Trophoblast cell (in vitro differentiated cells and primary cell): ENCODE data around the gene BPIFB3.
"Not testable (repeated sequence)": the region's sequence is repeated elsewhere in the genome, so short reads cannot be mapped to it uniquely, and the experiment has no call there.

ENCODE experiments used
- DNase-seq, 2 donors: peaks; one replicate each; pipeline ENCODE4 v3.0.0-alpha.2; 2016
- H2AFZ ChIP-seq: 2 replicates; pipeline ENCODE4 v1.6.1; 2013; ENCODE audit warnings: low read length, moderate library complexity, mild to moderate bottlenecking; ENCODE audit not compliant: insufficient read depth, poor library complexity
- H2AK5ac ChIP-seq: 2 replicates; pipeline ENCODE4 v1.6.1; 2013; ENCODE audit warnings: mild to moderate bottlenecking, low read length
- H2BK120ac ChIP-seq: 2 replicates; pipeline ENCODE4 v1.6.1; 2013; ENCODE audit warnings: low read length, mild to moderate bottlenecking, moderate library complexity; ENCODE audit not compliant: insufficient read depth, poor library complexity
- H2BK12ac ChIP-seq: 2 replicates; pipeline ENCODE4 v1.6.1; 2013; ENCODE audit warnings: mild to moderate bottlenecking, low read length, moderate library complexity
- H2BK5ac ChIP-seq: 2 replicates; pipeline ENCODE4 v1.6.1; 2013; ENCODE audit warnings: low read length, low read depth, moderate library complexity, mild to moderate bottlenecking; ENCODE audit not compliant: poor library complexity
- H3K14ac ChIP-seq: 2 replicates; pipeline ENCODE4 v1.6.1; 2013; ENCODE audit warnings: mild to moderate bottlenecking, low read length
- H3K18ac ChIP-seq: 2 replicates; pipeline ENCODE4 v1.6.1; 2013; ENCODE audit warnings: mild to moderate bottlenecking, low read length
- H3K23ac ChIP-seq: 2 replicates; pipeline ENCODE4 v1.6.1; 2013; ENCODE audit warnings: low read length
- H3K27ac ChIP-seq: 2 replicates; pipeline ENCODE4 v1.5.1; 2013; ENCODE audit warnings: low read depth, mild to moderate bottlenecking, inconsistent platforms, low read length, moderate library complexity
- H3K27me3 ChIP-seq: 2 replicates; pipeline ENCODE4 v1.6.1; 2013; ENCODE audit warnings: inconsistent platforms, mild to moderate bottlenecking, low read length, moderate library complexity; ENCODE audit not compliant: insufficient read depth
- H3K36me3 ChIP-seq, 2 experiments: 1 replicate in 1 of 2; 2 replicates in 1 of 2; pipeline ENCODE4 v1.6.1; 2013; ENCODE audit warnings: low read length in 2 of 2, mild to moderate bottlenecking in 2 of 2, moderate library complexity in 1 of 2; ENCODE audit not compliant: insufficient read depth in 2 of 2, control insufficient read depth in 1 of 2
- H3K4ac ChIP-seq: 2 replicates; pipeline ENCODE4 v1.6.1; 2013; ENCODE audit warnings: low read depth, mild to moderate bottlenecking, low read length, moderate library complexity
- H3K4me1 ChIP-seq, 2 experiments: 1 replicate in 1 of 2; 2 replicates in 1 of 2; pipeline ENCODE4 v1.6.1; 2013; ENCODE audit warnings: low read length in 2 of 2, mild to moderate bottlenecking in 2 of 2, moderate library complexity in 1 of 2; ENCODE audit not compliant: insufficient read depth in 2 of 2, control insufficient read depth in 1 of 2
- H3K4me2 ChIP-seq: 2 replicates; pipeline ENCODE4 v1.6.1; 2013; ENCODE audit warnings: inconsistent platforms, mild to moderate bottlenecking, low read length, moderate library complexity
- H3K4me3 ChIP-seq: 2 replicates; pipeline ENCODE4 v1.5.1; 2013; ENCODE audit warnings: mild to moderate bottlenecking, low read depth, low read length, inconsistent platforms
- H3K79me1 ChIP-seq: one replicate; pipeline ENCODE4 v1.6.1; 2013; ENCODE audit warnings: low read length
- H3K79me2 ChIP-seq: 2 replicates; pipeline ENCODE4 v1.6.1; 2013; ENCODE audit warnings: low read length, mild to moderate bottlenecking; ENCODE audit not compliant: control insufficient read depth, insufficient read depth, poor library complexity
- H3K9ac ChIP-seq: 2 replicates; pipeline ENCODE4 v1.6.1; 2013; ENCODE audit warnings: mild to moderate bottlenecking, low read length
- H3K9me3 ChIP-seq: 2 replicates; pipeline ENCODE4 v1.6.1; 2013; ENCODE audit warnings: low read depth, mild to moderate bottlenecking, control low read depth, inconsistent platforms, low read length; ENCODE audit not compliant: insufficient read depth
- H4K12ac ChIP-seq: 2 replicates; pipeline ENCODE4 v1.6.1; 2013; ENCODE audit warnings: low read depth, mild to moderate bottlenecking, low read length, moderate library complexity
- H4K8ac ChIP-seq: 2 replicates; pipeline ENCODE4 v1.6.1; 2013; ENCODE audit warnings: low read depth, mild to moderate bottlenecking, low read length, moderate library complexity
- H4K91ac ChIP-seq: one replicate; pipeline ENCODE4 v1.6.1; 2013; ENCODE audit warnings: low read depth, mild to moderate bottlenecking, low read length, moderate library complexity
- WGBS: extraction: QIAGEN DNeasy Blood & Tissue Kit; methylation state at CpG from one replicate; pipeline ENCODE4 v1.1.7; 2013; ENCODE audit warnings: missing lambda C conversion rate; ENCODE audit not compliant: insufficient read length, insufficient coverage; ENCODE audit errors: extremely low coverage; 5-methylcytosine and 5-hydroxymethylcytosine counted together

BPIFB3 gene

GRCh38 chr20:33093074-33093473 is 39.4 kb downstream of the BPIFB3 start:
- Histone ChIP-seq H3K36me3 (no peaks in the 10 kb centered on the region), H3K4ac (no peak overlapping the region), H2AK5ac (no peak overlapping the region), H3K79me1 (no peaks in the 10 kb centered on the region), H2AFZ (no peak overlapping the region), H4K12ac (no peak overlapping the region), H2BK12ac (no peak overlapping the region), H3K9ac (no peak overlapping the region), H3K14ac (no peak overlapping the region), H3K79me2 (no peaks in the 10 kb centered on the region), H2BK120ac (no peak overlapping the region), H2BK5ac (no peak overlapping the region), H4K91ac (no peak overlapping the region), H3K4me1 (no peaks in the 10 kb centered on the region), H3K23ac (no peak overlapping the region), H3K27ac (no peak overlapping the region), H3K4me2 (no peak overlapping the region), H3K9me3 (peaks cover 3% of the 10 kb centered on the region), H3K27me3 (no peaks in the 10 kb centered on the region), H4K8ac (no peak overlapping the region), H3K18ac (no peak overlapping the region), H3K4me3 (no peak overlapping the region)
- WGBS: 100% methylated on average over 1 of the region's 1 CpG
- no peak for DNase-seq

GRCh38 chr20:33093582-33093981 is 39.9 kb downstream of the BPIFB3 start:
- Histone ChIP-seq H3K18ac (no peak overlapping the region), H4K8ac (no peak overlapping the region), H3K9me3 (peaks cover 3% of the 10 kb centered on the region), H2BK12ac (no peak overlapping the region), H3K36me3 (no peaks in the 10 kb centered on the region), H3K23ac (no peak overlapping the region), H3K9ac (no peak overlapping the region), H3K4ac (no peak overlapping the region), H3K4me2 (no peak overlapping the region), H3K79me2 (no peaks in the 10 kb centered on the region), H3K27ac (no peak overlapping the region), H3K4me3 (no peak overlapping the region), H3K4me1 (no peaks in the 10 kb centered on the region), H3K27me3 (no peaks in the 10 kb centered on the region), H2AK5ac (no peak overlapping the region), H2BK5ac (no peak overlapping the region), H2AFZ (no peak overlapping the region), H3K79me1 (no peaks in the 10 kb centered on the region), H4K12ac (no peak overlapping the region), H2BK120ac (no peak overlapping the region), H4K91ac (no peak overlapping the region), H3K14ac (no peak overlapping the region)
- DNase-seq: no peak
- WGBS: 100% methylated on average over 1 of the region's 1 CpG

DNA sequence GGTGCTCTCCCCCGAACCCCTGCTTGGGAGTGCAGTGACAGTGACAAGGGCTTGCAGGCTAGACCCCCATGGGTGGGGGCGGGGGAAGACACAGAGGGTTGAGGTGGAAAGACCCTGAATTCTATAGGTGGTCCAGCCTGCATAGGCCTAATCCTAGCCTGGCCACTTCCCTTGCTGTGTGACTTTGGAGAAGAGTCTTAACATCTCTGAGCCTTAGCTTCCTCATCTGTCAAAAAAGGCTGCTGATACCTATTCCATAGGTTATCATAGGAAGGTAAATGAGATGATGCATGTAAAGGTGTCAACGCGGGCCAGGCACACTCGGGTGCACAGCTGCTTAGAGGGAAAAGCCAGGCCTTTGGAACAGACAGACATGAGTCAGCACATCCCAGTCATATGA is 41.5 kb downstream of the BPIFB3 start:
- no peak for DNase-seq
- Histone ChIP-seq H2AK5ac (no peak overlapping the region), H3K4ac (no peak overlapping the region), H4K12ac (no peak overlapping the region), H3K36me3 (no peaks in the 10 kb centered on the region), H2BK120ac (no peak overlapping the region), H3K27ac (no peak overlapping the region), H4K8ac (no peak overlapping the region), H2BK5ac (no peak overlapping the region), H3K23ac (no peak overlapping the region), H3K27me3 (no peaks in the 10 kb centered on the region), H3K4me2 (no peak overlapping the region), H3K4me3 (no peak overlapping the region), H3K14ac (no peak overlapping the region), H2AFZ (no peak overlapping the region), H3K18ac (no peak overlapping the region), H3K79me1 (no peaks in the 10 kb centered on the region), H3K9me3 (peaks cover 3% of the 10 kb centered on the region), H3K79me2 (no peaks in the 10 kb centered on the region), H4K91ac (no peak overlapping the region), H2BK12ac (no peak overlapping the region), H3K9ac (no peak overlapping the region), H3K4me1 (no peaks in the 10 kb centered on the region)
- WGBS: no CpG with 5 or more reads among the region's 5 CpGs

DNA sequence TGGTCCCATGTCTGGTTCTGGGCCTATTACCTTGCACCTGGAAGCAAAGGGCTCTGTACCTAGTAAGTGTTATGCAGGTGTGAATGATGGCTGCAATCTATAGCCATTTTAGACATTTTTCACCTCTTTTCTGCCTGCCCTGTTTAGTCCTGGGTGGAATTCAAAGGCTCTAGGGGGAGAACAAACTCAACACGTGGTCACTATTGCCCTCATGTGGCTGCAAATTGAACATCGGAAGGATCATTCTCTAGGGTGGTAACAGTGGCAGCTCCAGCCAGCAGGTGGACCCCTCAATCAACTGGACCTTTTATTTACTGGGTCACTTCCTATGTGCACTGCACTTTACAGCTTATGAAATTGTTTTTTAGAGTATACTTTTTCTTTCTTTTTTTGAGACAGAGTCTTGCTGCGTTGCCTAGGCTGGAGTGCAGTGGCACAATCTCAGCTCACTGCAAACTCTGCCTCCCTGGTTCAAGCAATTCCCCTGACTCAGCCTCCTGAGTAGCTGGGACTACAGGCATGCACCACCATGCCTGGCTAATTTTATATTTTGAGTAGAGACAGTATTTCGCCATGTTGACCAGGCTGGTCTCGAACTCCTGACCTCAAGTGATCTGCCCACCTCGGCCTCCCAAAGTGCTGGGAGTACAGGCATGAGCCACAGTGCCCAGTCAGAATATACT is 42.3 kb downstream of the BPIFB3 start:
- H3K9ac ChIP-seq, H3K27ac ChIP-seq, H2BK5ac ChIP-seq, H3K4me2 ChIP-seq, H2AK5ac ChIP-seq, H2BK120ac ChIP-seq, H2AFZ ChIP-seq, H3K79me1 ChIP-seq, H3K4me1 ChIP-seq, H4K8ac ChIP-seq, H3K9me3 ChIP-seq, H2BK12ac ChIP-seq, H3K14ac ChIP-seq, H4K12ac ChIP-seq, H3K27me3 ChIP-seq, H3K4me3 ChIP-seq, H4K91ac ChIP-seq, H3K23ac ChIP-seq, H3K18ac ChIP-seq, H3K36me3 ChIP-seq, H3K79me2 ChIP-seq, H3K4ac ChIP-seq: not testable (repeated sequence)
- DNase-seq: peak; percentile 22 to 69
- no CpG with 5 or more reads among the region's 6 CpGs for WGBS
